Activated naive CD4-positive, alpha-beta T cell treated with anti-CD3 and anti-CD28 coated beads, Interleukin-2, amount 50 U/mL, for 72 hours (primary cell): ENCODE results near the gene TOR2A. TPM values are rescaled to one million over a fixed set of nuclear protein-coding genes. Genes with fewer than 3 reads are reported as not detected.

Source experiments
- ATAC-seq, 2 donors: fragments of 150-1000 bp; cut with Tn5 transposase; 2 replicates each; pipeline ENCODE4 v1.10.0; 2021; ENCODE audit warnings: mild to moderate bottlenecking in 2 of 2, moderate library complexity in 2 of 2
- DNase-seq, 2 donors: peaks; one replicate each; pipeline ENCODE4 v3.0.0; 2021 to 2022; ENCODE audit warnings: low spot score in 2 of 2
- H3K27ac Mint-ChIP-seq, 2 donors: one replicate each; pipeline ENCODE4 v1.8.0; 2022; ENCODE audit warnings: mild to moderate bottlenecking in 2 of 2, mixed read lengths in 2 of 2
- H3K36me3 Mint-ChIP-seq, 2 donors: one replicate each; pipeline ENCODE4 v1.8.0; 2022; ENCODE audit warnings: mixed read lengths in 2 of 2
- H3K9me3 Mint-ChIP-seq, 2 donors: one replicate each; pipeline ENCODE4 v1.8.0; 2022; ENCODE audit warnings: mixed read lengths in 2 of 2
- total RNA-seq, 2 donors: library from RNA; stranded (reverse); gene quantifications; one replicate each; pipeline ENCODE4 v1.2.3, GENCODE V29; 2022

Gene TOR2A
- total RNA-seq, 2 donors from 2014 or later, result 10.9 to 17.1 TPM

GRCh38 chr9:127717766-127718165 lies 17.3 kb downstream of the TOR2A start:
- Mint-ChIP-seq H3K27ac (peak overlapping the region in 1 of 2 donors; percentile 91), H3K36me3 (peaks cover 6% of the 10 kb centered on the region in 2 donors), H3K9me3 (no peaks in the 10 kb centered on the region)
- DNase-seq (no peak), ATAC-seq (no peak)

- H3K36me3 Mint-ChIP-seq, result peaks cover 6% of the 10 kb centered on the region in 2 donors
- H3K27ac Mint-ChIP-seq, result peak overlapping the region; percentile 91 to 95
- ATAC-seq, result no peak
- no peak for DNase-seq
- H3K9me3 Mint-ChIP-seq, result no peaks in the 10 kb centered on the region
Observed at GRCh38 chr9:127716412-127716811, 18.7 kb downstream of the TOR2A start.

- no peaks in the 10 kb centered on the region for H3K9me3 Mint-ChIP-seq
- peak within 1 kb of the TSS; percentile 91 to 95 for H3K27ac Mint-ChIP-seq
- peak; percentile 96 to 98 for DNase-seq
- H3K36me3 Mint-ChIP-seq, result peaks cover 6% of the 10 kb centered on the region in 2 donors
- ATAC-seq, result peak; percentile 95 to 97
Observed at GRCh38 chr9:127715470-127716337, 19.4 kb downstream of the TOR2A start, which contains the start of the genes PTRH1 and TTC16. Gene PTRH1, minus strand, starts transcription at chr9:127715663. Its CDS starts 24 bp downstream, at chr9:127715639. Gene TTC16, plus strand, starts transcription at chr9:127716079. Its CDS starts 67 bp downstream, at chr9:127716146.

- DNase-seq, result peak in 1 of 2 donors; percentile 32
Observed at GRCh38 chr9:127714951-127715469, 20.1 kb downstream of the TOR2A start.

GRCh38 chr9:127714020-127714750 lies 20.9 kb downstream of the TOR2A start:
- ATAC-seq (no peak), DNase-seq (no peak)
- peak overlapping the region; percentile 13 to 55 for H3K27ac Mint-ChIP-seq
- peaks cover 6 to 8% of the 10 kb centered on the region in 2 donors for H3K36me3 Mint-ChIP-seq
- no peaks in the 10 kb centered on the region for H3K9me3 Mint-ChIP-seq

More at GRCh38 chr9:127714951-127715469, 20.1 kb downstream of the TOR2A start:
- peaks cover 6% of the 10 kb centered on the region in 2 donors for H3K36me3 Mint-ChIP-seq
- peak; percentile 2 to 28 for ATAC-seq
- no peaks in the 10 kb centered on the region for H3K9me3 Mint-ChIP-seq
- peak overlapping the region; percentile 91 to 95 for H3K27ac Mint-ChIP-seq

- Mint-ChIP-seq H3K36me3 (peaks cover 6 to 16% of the 10 kb centered on the region in 2 donors), H3K9me3 (no peaks in the 10 kb centered on the region), H3K27ac (no peak overlapping the region)
- DNase-seq, result no peak
- ATAC-seq, result no peak
Observed at GRCh38 chr9:127712867-127713266, 22.2 kb downstream of the TOR2A start.

- DNase-seq (no peak), ATAC-seq (no peak)
- H3K36me3 Mint-ChIP-seq, result peaks cover 6 to 16% of the 10 kb centered on the region in 2 donors
- no peaks in the 10 kb centered on the region for H3K9me3 Mint-ChIP-seq
- no peak overlapping the region for H3K27ac Mint-ChIP-seq
Observed at GRCh38 chr9:127712371-127712770, 22.7 kb downstream of the TOR2A start.

GRCh38 chr9:127711831-127712274 lies 23.2 kb downstream of the TOR2A start:
- Mint-ChIP-seq H3K27ac (no peak overlapping the region), H3K9me3 (no peaks in the 10 kb centered on the region)
- DNase-seq, result no peak

GRCh38 chr9:127711226-127711701 lies 23.8 kb downstream of the TOR2A start:
- H3K36me3 Mint-ChIP-seq, result peaks cover 6 to 16% of the 10 kb centered on the region in 2 donors
- DNase-seq (no peak), ATAC-seq (no peak)
- no peaks in the 10 kb centered on the region for H3K9me3 Mint-ChIP-seq
- peak overlapping the region in 1 of 2 donors; percentile 91 for H3K27ac Mint-ChIP-seq

More at GRCh38 chr9:127711831-127712274, 23.2 kb downstream of the TOR2A start:
- H3K36me3 Mint-ChIP-seq, result peaks cover 6 to 16% of the 10 kb centered on the region in 2 donors
- no peak for ATAC-seq

- Mint-ChIP-seq H3K36me3 (peaks cover 2 to 12% of the 10 kb centered on the region in 2 donors), H3K9me3 (no peaks in the 10 kb centered on the region), H3K27ac (peak overlapping the region in 1 of 2 donors; percentile 1)
- ATAC-seq, result no peak
- no peak for DNase-seq
Observed at GRCh38 chr9:127710204-127710783, 24.8 kb downstream of the TOR2A start.

- Mint-ChIP-seq H3K36me3 (peaks cover 0 to 11% of the 10 kb centered on the region in 2 donors), H3K9me3 (no peaks in the 10 kb centered on the region), H3K27ac (no peak overlapping the region)
- DNase-seq (no peak), ATAC-seq (no peak)
Observed at GRCh38 chr9:127708952-127709587, 26.0 kb downstream of the TOR2A start.

- DNase-seq, result no peak
- H3K9me3 Mint-ChIP-seq, result no peaks in the 10 kb centered on the region
- ATAC-seq, result peak; percentile 61 to 89
- no peak overlapping the region for H3K27ac Mint-ChIP-seq
- H3K36me3 Mint-ChIP-seq, result peaks cover 0 to 11% of the 10 kb centered on the region in 2 donors
Observed at GRCh38 chr9:127707766-127708165, 27.3 kb downstream of the TOR2A start.

- Mint-ChIP-seq H3K36me3 (peaks cover 0 to 11% of the 10 kb centered on the region in 2 donors), H3K27ac (no peak within 1 kb of the TSS), H3K9me3 (no peaks in the 10 kb centered on the region)
- DNase-seq (no peak), ATAC-seq (no peak)
Observed at GRCh38 chr9:127706836-127707241, 28.3 kb downstream of the TOR2A start, which contains the start of gene CFAP157. Gene CFAP157, plus strand, starts transcription at chr9:127706988. Its CDS starts 44 bp downstream, at chr9:127707032.

GRCh38 chr9:127705577-127706379 lies 29.3 kb downstream of the TOR2A start:
- peaks cover 0 to 11% of the 10 kb centered on the region in 2 donors for H3K36me3 Mint-ChIP-seq
- DNase-seq (no peak), ATAC-seq (no peak)
- no peak overlapping the region for H3K27ac Mint-ChIP-seq
- H3K9me3 Mint-ChIP-seq, result no peaks in the 10 kb centered on the region
